NB4 (cell line): ENCODE data around the gene SERPINB1.

ENCODE experiments used
- DNase-seq: peaks from one replicate; pipeline ENCODE4 v3.0.0; 2010; ENCODE audit warnings: low read depth
- H3K4me3 ChIP-seq: one replicate; pipeline ENCODE4 v1.5.1; 2011; ENCODE audit warnings: mild to moderate bottlenecking, low read depth, low read length, moderate library complexity
- MYC ChIP-seq: IDR thresholded peaks from 2 replicates; pipeline ENCODE4 v1.6.1; 2011; ENCODE audit warnings: low read depth, low read length
- POLR2A ChIP-seq: IDR thresholded peaks from 2 replicates; pipeline ENCODE4 v1.6.1; 2011; ENCODE audit warnings: mild to moderate bottlenecking; ENCODE audit not compliant: insufficient read length; ENCODE audit errors: extremely low read depth
- TF ChIP-seq, protein P1 (sequence below): IDR thresholded peaks from 2 replicates; pipeline ENCODE4 v1.6.1; 2011; ENCODE audit warnings: low read depth, low read length
- TF ChIP-seq, protein P2 (sequence below): IDR thresholded peaks from one replicate; pipeline ENCODE4 v1.5.1; 2012; ENCODE audit warnings: low read depth, low read length

The SERPINB1 gene

DNA sequence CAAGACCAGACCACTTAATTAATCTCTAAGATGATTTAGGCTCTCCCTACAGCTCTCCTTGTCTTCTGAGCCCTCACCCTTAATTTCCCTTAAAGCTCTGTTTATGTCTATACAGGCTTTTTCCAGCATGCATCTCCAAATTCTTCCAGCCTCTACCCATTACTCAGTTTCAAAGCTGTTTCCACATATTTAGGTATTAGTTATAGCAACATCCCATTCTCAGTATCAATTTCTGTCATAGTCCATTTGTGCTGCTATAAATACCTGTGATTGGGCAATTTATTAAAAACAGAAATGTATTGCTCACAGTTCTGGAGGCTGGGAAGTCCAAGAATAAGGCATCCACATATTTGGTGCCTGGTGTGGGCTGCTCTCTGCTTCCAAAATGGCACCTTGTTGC, 2.3 kb upstream of the SERPINB1 start:
- TF ChIP-seq MYC (no peak), POLR2A (no peak)
- TF ChIP-seq, protein P1, sequence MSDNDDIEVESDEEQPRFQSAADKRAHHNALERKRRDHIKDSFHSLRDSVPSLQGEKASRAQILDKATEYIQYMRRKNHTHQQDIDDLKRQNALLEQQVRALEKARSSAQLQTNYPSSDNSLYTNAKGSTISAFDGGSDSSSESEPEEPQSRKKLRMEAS, result no peak
- TF ChIP-seq, protein P2, sequence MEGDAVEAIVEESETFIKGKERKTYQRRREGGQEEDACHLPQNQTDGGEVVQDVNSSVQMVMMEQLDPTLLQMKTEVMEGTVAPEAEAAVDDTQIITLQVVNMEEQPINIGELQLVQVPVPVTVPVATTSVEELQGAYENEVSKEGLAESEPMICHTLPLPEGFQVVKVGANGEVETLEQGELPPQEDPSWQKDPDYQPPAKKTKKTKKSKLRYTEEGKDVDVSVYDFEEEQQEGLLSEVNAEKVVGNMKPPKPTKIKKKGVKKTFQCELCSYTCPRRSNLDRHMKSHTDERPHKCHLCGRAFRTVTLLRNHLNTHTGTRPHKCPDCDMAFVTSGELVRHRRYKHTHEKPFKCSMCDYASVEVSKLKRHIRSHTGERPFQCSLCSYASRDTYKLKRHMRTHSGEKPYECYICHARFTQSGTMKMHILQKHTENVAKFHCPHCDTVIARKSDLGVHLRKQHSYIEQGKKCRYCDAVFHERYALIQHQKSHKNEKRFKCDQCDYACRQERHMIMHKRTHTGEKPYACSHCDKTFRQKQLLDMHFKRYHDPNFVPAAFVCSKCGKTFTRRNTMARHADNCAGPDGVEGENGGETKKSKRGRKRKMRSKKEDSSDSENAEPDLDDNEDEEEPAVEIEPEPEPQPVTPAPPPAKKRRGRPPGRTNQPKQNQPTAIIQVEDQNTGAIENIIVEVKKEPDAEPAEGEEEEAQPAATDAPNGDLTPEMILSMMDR, result no peak
- no peak overlapping the region for H3K4me3 ChIP-seq
- DNase-seq, result no peak

DNA sequence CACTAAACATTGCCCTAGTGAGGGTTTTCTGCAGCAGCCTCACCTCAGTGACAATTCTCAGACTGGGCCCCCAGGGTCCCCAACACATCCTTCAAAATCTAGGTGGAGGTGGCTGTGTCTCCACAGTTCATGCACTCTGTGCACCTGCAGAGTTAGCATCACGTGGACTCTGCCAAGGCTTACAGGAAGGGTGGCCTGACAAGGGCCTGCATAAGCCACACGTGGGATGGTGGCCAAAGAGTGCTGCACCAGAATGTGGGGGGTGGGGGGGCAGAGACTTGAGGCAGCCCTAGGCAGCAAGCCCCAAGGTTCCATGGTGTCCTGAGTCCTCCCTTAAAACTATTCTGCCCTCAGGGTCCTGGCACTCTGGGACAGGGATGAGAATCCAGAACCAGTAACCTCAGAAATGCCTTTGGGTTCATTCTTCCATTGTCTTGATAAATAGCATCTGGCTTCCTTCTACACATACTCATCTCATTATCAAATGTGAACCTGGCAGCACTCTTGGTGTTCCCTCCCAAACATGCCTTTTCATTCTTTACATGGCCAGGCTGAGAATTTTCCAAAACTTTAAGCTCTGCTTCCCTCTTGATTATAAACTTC, 1.6 kb upstream of the SERPINB1 start:
- H3K4me3 ChIP-seq, result no peak overlapping the region
- no peak for DNase-seq
- TF ChIP-seq, protein P1, result no peak
- TF ChIP-seq POLR2A, result no peak
- TF ChIP-seq, protein P2, result no peak
- TF ChIP-seq MYC, result no peak

DNA sequence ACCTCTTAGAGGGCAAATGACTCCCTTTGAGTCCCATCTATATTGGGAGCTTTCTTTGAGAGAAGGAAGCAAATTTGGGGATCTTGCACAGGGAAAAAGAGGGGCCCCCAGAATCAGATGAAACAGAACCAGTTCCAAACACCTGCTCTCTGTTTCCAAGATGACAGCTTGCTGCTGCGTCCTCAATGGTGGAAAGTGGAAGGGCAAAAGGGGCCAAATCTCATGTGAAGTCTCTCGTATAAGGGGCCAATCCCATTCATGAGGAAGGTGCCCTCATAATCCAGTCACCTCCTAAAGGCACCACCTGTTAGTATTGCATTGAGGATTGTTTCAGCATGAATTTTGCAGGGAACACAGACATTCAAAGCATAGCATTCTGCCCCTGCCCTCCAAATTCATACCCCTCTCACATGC, 483 bp upstream of the SERPINB1 start:
- TF ChIP-seq, protein P1, result no peak
- TF ChIP-seq, protein P2, result no peak
- DNase-seq, result no peak
- peak overlapping the region; percentile 71 for H3K4me3 ChIP-seq

DNA sequence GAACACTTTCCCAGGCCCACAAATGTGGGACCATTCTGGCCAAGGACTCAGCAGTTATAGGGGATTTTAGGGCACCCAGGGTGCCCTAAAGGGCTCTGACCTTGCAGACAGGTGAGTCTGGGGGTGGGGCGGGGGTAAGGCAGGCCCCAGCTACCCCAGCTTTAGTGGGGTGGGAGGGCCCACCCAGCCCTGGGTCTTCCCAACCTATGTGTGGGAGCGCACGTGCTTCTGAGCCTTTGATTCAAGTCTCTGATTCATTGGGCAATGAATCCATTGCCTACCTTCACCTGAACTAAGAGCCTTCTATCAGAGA, 958 bp downstream of the SERPINB1 start:
- DNase-seq, result no peak
- H3K4me3 ChIP-seq, result peak overlapping the region; percentile 71
- TF ChIP-seq POLR2A, result no peak
- TF ChIP-seq, protein P1, result no peak
- TF ChIP-seq, protein P2, result no peak
- no peak for TF ChIP-seq MYC

DNA sequence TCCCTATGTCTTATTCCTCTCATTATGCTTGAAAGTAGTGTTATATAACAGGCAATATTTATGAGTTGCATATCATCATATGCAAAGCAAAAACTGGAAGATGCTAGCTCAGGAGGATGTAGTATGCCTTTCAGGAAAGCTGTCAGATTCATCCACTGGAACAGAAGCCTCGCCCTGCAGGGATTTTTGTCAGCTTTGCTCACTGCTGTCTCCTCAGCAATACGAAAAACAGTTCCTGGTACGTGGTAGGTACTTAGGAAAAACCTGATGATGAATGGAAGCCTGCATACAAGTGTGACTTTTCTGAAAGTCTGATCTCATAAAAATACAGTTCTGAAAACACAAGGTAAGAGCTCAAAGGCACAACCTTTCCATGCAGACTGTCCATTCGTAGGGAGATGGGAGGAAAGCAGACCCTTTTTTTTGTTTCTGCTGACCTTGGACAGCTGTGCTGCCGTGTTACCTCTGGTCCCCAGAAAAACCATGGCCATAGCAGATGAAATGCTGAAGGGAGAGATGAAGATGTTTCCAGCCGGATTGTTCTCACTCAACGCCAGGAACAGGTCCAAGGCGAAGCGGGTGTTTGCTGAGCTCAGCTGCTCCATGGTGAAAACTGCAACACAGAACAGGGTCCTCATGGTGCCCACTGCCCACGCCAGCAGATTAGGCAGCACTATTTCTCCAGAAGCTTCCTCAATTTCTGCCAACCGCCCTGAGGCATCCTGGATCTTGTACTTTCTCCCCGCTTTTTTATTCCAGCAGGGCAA, 1.5 kb downstream of the SERPINB1 start:
- H3K4me3 ChIP-seq, result peak overlapping the region; percentile 71
- no peak for DNase-seq
- no peak for TF ChIP-seq MYC
- no peak for TF ChIP-seq POLR2A
- TF ChIP-seq, protein P2, result no peak
- TF ChIP-seq, protein P1, result no peak
